ENCODE results near the gene TNFRSF1A.

The TNFRSF1A gene

GRCh38 chr12:6285532-6286306 lies 56.2 kb downstream of the TNFRSF1A start:
- no peak overlapping the region for H3K4me3 ChIP-seq (ENCODE audit: low read depth, low read length)
- no peak for TF ChIP-seq CTCF (IDR thresholded peaks at IDR 0.05; ENCODE audit: low read depth, low read length)

- peak; percentile 73 for TF ChIP-seq CTCF (IDR thresholded peaks at IDR 0.05; ENCODE audit: low read depth, low read length)
- no peak overlapping the region for H3K4me3 ChIP-seq (ENCODE audit: low read depth, low read length)
Measured at GRCh38 chr12:6285063-6285477, 56.8 kb downstream of the TNFRSF1A start.

- no peak overlapping the region for H3K4me3 ChIP-seq (ENCODE audit: low read depth, low read length)
- TF ChIP-seq CTCF (IDR thresholded peaks at IDR 0.05; ENCODE audit: low read depth, low read length): no peak
Measured at GRCh38 chr12:6284273-6284672, 57.6 kb downstream of the TNFRSF1A start.

GRCh38 chr12:6282453-6282840 lies 59.4 kb downstream of the TNFRSF1A start:
- TF ChIP-seq CTCF (IDR thresholded peaks at IDR 0.05; ENCODE audit: low read depth, low read length): no peak
- no peak overlapping the region for H3K4me3 ChIP-seq (ENCODE audit: low read depth, low read length)

- H3K4me3 ChIP-seq (ENCODE audit: low read depth, low read length): no peak overlapping the region
- no peak for TF ChIP-seq CTCF (IDR thresholded peaks at IDR 0.05; ENCODE audit: low read depth, low read length)
Measured at GRCh38 chr12:6281081-6281809, 60.6 kb downstream of the TNFRSF1A start.

GRCh38 chr12:6280672-6281071 lies 61.2 kb downstream of the TNFRSF1A start:
- TF ChIP-seq CTCF (IDR thresholded peaks at IDR 0.05; ENCODE audit: low read depth, low read length): no peak
- no peak overlapping the region for H3K4me3 ChIP-seq (ENCODE audit: low read depth, low read length)

GRCh38 chr12:6280053-6280469 lies 61.8 kb downstream of the TNFRSF1A start:
- H3K4me3 ChIP-seq (ENCODE audit: low read depth, low read length): no peak overlapping the region
- TF ChIP-seq CTCF (IDR thresholded peaks at IDR 0.05; ENCODE audit: low read depth, low read length): no peak

All from WI38 (cell line).